ENCODE measurements around the gene PCGF2. TPM values are rescaled to one million over a fixed set of nuclear protein-coding genes. Genes with fewer than 3 reads are reported as not detected.
A peak's percentile ranks its signal among the peaks of the same experiment; 100 is the strongest.

Gene PCGF2
- total RNA-seq, 2 donors from 2014 or later, result 14.1 to 28.4 TPM

DNA sequence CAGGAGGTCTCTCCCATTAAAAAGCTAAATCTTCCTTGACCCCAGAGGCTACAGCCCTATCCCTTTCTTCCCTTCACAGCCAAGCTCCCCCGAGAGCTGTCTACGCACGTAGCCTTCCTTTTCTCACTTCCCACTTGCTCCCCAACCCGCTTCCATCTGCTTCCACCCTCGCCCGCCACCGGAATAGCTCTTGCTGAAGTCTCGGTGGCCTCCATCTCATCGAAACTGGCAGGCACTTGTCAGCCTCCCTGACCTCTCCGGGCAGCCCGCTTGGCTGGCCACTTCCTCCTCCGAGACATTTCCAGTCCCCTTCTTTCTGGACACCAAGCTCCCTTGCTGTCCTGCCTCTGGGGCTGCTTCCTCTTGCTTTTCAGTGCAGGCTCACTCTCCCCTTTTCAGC, 62.6 kb downstream of the PCGF2 start:
- ATAC-seq (ENCODE audit: insufficient number of reproducible peaks, low FRiP score, low read depth), result no peak
- H3K4me3 ChIP-seq, result no peak overlapping the region

More for the DNA sequence above, 62.6 kb downstream of the PCGF2 start:
- Histone ChIP-seq H3K27me3 (replicated peaks; ENCODE audit: insufficient read depth) (no peaks in the 10 kb centered on the region), H3K36me3 (no peaks in the 10 kb centered on the region), H3K27ac (peak overlapping the region in 1 of 2 donors; percentile 12), H3K4me1 (ENCODE audit: control insufficient read depth in 1 of 2, low read depth in 2 of 2) (no peaks in the 10 kb centered on the region), H3K9me3 (no peaks in the 10 kb centered on the region)
- TF ChIP-seq, protein P1, sequence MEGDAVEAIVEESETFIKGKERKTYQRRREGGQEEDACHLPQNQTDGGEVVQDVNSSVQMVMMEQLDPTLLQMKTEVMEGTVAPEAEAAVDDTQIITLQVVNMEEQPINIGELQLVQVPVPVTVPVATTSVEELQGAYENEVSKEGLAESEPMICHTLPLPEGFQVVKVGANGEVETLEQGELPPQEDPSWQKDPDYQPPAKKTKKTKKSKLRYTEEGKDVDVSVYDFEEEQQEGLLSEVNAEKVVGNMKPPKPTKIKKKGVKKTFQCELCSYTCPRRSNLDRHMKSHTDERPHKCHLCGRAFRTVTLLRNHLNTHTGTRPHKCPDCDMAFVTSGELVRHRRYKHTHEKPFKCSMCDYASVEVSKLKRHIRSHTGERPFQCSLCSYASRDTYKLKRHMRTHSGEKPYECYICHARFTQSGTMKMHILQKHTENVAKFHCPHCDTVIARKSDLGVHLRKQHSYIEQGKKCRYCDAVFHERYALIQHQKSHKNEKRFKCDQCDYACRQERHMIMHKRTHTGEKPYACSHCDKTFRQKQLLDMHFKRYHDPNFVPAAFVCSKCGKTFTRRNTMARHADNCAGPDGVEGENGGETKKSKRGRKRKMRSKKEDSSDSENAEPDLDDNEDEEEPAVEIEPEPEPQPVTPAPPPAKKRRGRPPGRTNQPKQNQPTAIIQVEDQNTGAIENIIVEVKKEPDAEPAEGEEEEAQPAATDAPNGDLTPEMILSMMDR (IDR thresholded peaks at IDR 0.05), result no peak
- DNase-seq (ENCODE audit: low spot score), result no peak

Other genes with a start within 250 kb of the PCGF2 start
- gene SRCIN1, start 142.4 kb downstream of the PCGF2 start, total RNA-seq, result not detected
- gene EPOP, start 73.4 kb downstream of the PCGF2 start, total RNA-seq, result 1 to 10 TPM in 1 of 2 donors, under 1 TPM in 1; 0.54 to 3.3 TPM
- gene MLLT6, start 43.1 kb downstream of the PCGF2 start, total RNA-seq, result 100 to 1,000 TPM; 113 to 201 TPM
- 1 to 10 TPM; 9.3 to 9.6 TPM for gene CISD3, start 18.0 kb downstream of the PCGF2 start, total RNA-seq
- gene PSMB3, start 4.4 kb upstream of the PCGF2 start, total RNA-seq, result 100 to 1,000 TPM; 108 to 124 TPM
- 10 to 100 TPM; 56.9 to 82.0 TPM for gene PIP4K2B, start 51.2 kb upstream of the PCGF2 start, total RNA-seq
- gene CWC25, start 77.0 kb upstream of the PCGF2 start, total RNA-seq, result 10 to 100 TPM; 28.0 to 29.1 TPM
- 100 to 1,000 TPM; 870 to 981 TPM for gene RPL23, start 105.4 kb upstream of the PCGF2 start, total RNA-seq
- gene LASP1, start 121.7 kb upstream of the PCGF2 start, total RNA-seq, result 100 to 1,000 TPM in 1 of 2 donors, 10 to 100 TPM in 1; 87.2 to 219 TPM
- gene FBXO47, start 219.1 kb upstream of the PCGF2 start, total RNA-seq, result not detected

Measured in thoracic aorta (tissue), 2 donors.